ENCODE data around the gene PTPRD.

The PTPRD gene

DNA sequence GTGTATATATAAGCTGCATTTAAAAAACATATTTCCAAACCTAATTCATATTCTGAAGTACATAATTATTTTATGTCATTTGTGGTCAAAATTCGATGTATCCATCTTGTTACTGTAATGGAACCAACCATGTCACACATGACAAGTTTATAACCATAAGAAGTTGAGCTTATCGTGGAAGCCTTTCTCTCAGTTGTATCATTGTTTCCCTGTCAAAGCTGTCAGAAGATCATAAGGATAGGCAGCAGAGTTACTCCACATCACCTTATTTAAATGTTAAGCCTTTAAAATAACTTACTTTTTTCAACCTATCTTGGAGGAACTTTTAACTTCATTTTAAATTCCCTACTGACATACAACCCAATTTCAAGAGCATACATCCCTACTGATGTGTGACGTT lies 841.5 kb downstream of the PTPRD start:
- no peak for DNase-seq (ENCODE audit: low spot score)
- TF ChIP-seq, protein P1, sequence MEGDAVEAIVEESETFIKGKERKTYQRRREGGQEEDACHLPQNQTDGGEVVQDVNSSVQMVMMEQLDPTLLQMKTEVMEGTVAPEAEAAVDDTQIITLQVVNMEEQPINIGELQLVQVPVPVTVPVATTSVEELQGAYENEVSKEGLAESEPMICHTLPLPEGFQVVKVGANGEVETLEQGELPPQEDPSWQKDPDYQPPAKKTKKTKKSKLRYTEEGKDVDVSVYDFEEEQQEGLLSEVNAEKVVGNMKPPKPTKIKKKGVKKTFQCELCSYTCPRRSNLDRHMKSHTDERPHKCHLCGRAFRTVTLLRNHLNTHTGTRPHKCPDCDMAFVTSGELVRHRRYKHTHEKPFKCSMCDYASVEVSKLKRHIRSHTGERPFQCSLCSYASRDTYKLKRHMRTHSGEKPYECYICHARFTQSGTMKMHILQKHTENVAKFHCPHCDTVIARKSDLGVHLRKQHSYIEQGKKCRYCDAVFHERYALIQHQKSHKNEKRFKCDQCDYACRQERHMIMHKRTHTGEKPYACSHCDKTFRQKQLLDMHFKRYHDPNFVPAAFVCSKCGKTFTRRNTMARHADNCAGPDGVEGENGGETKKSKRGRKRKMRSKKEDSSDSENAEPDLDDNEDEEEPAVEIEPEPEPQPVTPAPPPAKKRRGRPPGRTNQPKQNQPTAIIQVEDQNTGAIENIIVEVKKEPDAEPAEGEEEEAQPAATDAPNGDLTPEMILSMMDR (IDR thresholded peaks at IDR 0.05; ENCODE audit: extremely low read depth, missing control alignments): no peak

GRCh38 chr9:9764821-9765220 lies 848.0 kb downstream of the PTPRD start:
- TF ChIP-seq, protein P1 (IDR thresholded peaks at IDR 0.05; ENCODE audit: extremely low read depth, missing control alignments): no peak
- DNase-seq (ENCODE audit: low spot score): no peak

DNA sequence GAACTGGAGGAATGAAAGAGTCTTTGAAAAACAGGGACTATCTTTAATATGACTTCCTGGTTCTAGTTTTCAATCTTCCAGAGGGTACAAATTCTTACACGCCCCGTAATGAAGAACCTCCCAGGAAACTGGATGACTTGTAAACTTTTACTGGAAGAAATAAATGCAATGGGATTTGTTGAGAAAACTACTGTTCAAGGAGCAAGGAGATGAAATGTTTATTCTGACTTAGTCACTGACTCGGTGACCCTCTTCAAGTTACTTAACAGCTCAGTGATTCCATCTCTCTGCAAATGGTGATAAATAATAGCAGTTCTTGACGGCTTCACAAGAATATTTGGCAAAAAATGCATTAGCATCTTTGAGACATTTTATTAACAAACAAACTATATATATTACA lies 858.6 kb downstream of the PTPRD start:
- DNase-seq (ENCODE audit: low spot score): no peak
- TF ChIP-seq, protein P1 (IDR thresholded peaks at IDR 0.05; ENCODE audit: extremely low read depth, missing control alignments): no peak

GRCh38 chr9:9753266-9753665 lies 859.5 kb downstream of the PTPRD start:
- TF ChIP-seq, protein P1 (IDR thresholded peaks at IDR 0.05; ENCODE audit: extremely low read depth, missing control alignments): no peak
- DNase-seq (ENCODE audit: low spot score): no peak

- no peak for DNase-seq (ENCODE audit: low spot score)
- TF ChIP-seq, protein P1 (IDR thresholded peaks at IDR 0.05; ENCODE audit: extremely low read depth, missing control alignments): no peak
Measured at GRCh38 chr9:9752722-9753121, 860.1 kb downstream of the PTPRD start.

GRCh38 chr9:9751996-9752395 lies 860.8 kb downstream of the PTPRD start:
- TF ChIP-seq, protein P1 (IDR thresholded peaks at IDR 0.05; ENCODE audit: extremely low read depth, missing control alignments): no peak
- no peak for DNase-seq (ENCODE audit: low spot score)

- TF ChIP-seq, protein P1 (IDR thresholded peaks at IDR 0.05; ENCODE audit: extremely low read depth, missing control alignments): no peak
- no peak for DNase-seq (ENCODE audit: low spot score)
Measured at GRCh38 chr9:9750719-9751118, 862.1 kb downstream of the PTPRD start.

Measured in GM20000 (cell line).